B cell (primary cell): ENCODE results near the gene LONP2. TPM values are rescaled to one million over a fixed set of nuclear protein-coding genes. Genes with fewer than 3 reads are reported as not detected.

ENCODE experiments used
- ATAC-seq: fragments of 200-7000 bp; cut with Tn5 transposase; one replicate; pipeline ENCODE4 v1.10.0; 2021; ENCODE audit warnings: low read depth, mild to moderate bottlenecking, moderate number of reproducible peaks, moderate library complexity
- CTCF ChIA-PET: fragments of 350-600 bp; sonication (Branson Sonifier 250); formaldehyde crosslinking; loops from one replicate; lab custom pipeline; 2021; ENCODE audit warnings: antibody characterized with exemption, inconsistent platforms; lab: Charles Lee
- POLR2A ChIA-PET: fragments of 350-600 bp; sonication (Branson Sonifier 250); formaldehyde crosslinking; loops from one replicate; lab custom pipeline; 2021; ENCODE audit warnings: antibody characterized with exemption; lab: Charles Lee
- DNase-seq: peaks from one replicate; pipeline ENCODE4 v3.0.0; 2013
- H2AFZ ChIP-seq: 2 replicates; pipeline ENCODE4 v1.6.1; 2012; ENCODE audit warnings: mild to moderate bottlenecking, low read depth, low read length; ENCODE audit not compliant: insufficient read depth, poor library complexity, severe bottlenecking
- H3K27ac ChIP-seq, 2 donors: 1 replicate in 1 of 2; 2 replicates in 1 of 2; pipeline ENCODE4 v1.5.1; 2012 to 2013; ENCODE audit warnings: low read length in 2 of 2, mild to moderate bottlenecking in 2 of 2, moderate library complexity in 1 of 2
- H3K27me3 ChIP-seq, 4 experiments: fragments of 200-600 bp in 1 of 4; sonication (generic) in 1 of 4; replicated peaks in 1 of 4; 1 replicate in 2 of 4; 2 replicates in 2 of 4; pipeline versions ENCODE4 v1.6.1 to v1.7.0; 2013 to 2016; ENCODE audit warnings: low read length in 3 of 4, mild to moderate bottlenecking in 2 of 4, mixed read lengths in 1 of 4, moderate library complexity in 1 of 4; ENCODE audit not compliant: insufficient read depth in 4 of 4, control insufficient read depth in 3 of 4; ENCODE audit errors: control extremely low read depth in 1 of 4
- H3K36me3 ChIP-seq, 2 experiments: replicated peaks in 1 of 2; 1 replicate in 1 of 2; 2 replicates in 1 of 2; pipeline versions ENCODE4 v1.6.1 to v1.7.1; 2013; ENCODE audit warnings: low read length in 1 of 2; ENCODE audit not compliant: insufficient read depth in 2 of 2, control insufficient read depth in 1 of 2; ENCODE audit errors: control extremely low read depth in 1 of 2, extremely low read depth in 1 of 2
- H3K4me1 ChIP-seq, 2 donors: fragments of 200-600 bp in 1 of 2; sonication (generic) in 1 of 2; 1 replicate in 1 of 2; 2 replicates in 1 of 2; pipeline versions ENCODE4 v1.5.1 to v1.6.1; 2013 to 2017; ENCODE audit warnings: low read length in 2 of 2; ENCODE audit not compliant: control insufficient read depth in 2 of 2, insufficient read depth in 2 of 2
- H3K4me2 ChIP-seq: replicated peaks from 2 replicates; pipeline ENCODE3; 2012; ENCODE audit warnings: mild to moderate bottlenecking, low read depth, low read length; ENCODE audit not compliant: poor library complexity, severe bottlenecking
- H3K4me3 ChIP-seq, 5 experiments: fragments of 200-600 bp in 1 of 5; sonication (generic) in 1 of 5; 1 replicate in 3 of 5; 2 replicates in 2 of 5; pipeline versions ENCODE4 v1.5.1 to v1.7.0; 2011 to 2016; ENCODE audit warnings: low read length in 4 of 5, mild to moderate bottlenecking in 4 of 5, low read depth in 2 of 5, control low read depth in 1 of 5, moderate library complexity in 1 of 5; ENCODE audit not compliant: insufficient read depth in 1 of 5; ENCODE audit errors: control extremely low read depth in 1 of 5, extremely low read depth in 1 of 5
- H3K79me2 ChIP-seq: fragments of 200-600 bp; sonication (generic); one replicate; pipeline ENCODE4 v1.6.0; 2016; ENCODE audit warnings: low read length; ENCODE audit not compliant: control insufficient read depth, insufficient read depth
- H3K9ac ChIP-seq: fragments of 200-600 bp; sonication (generic); 2 replicates; pipeline ENCODE4 v1.6.1; 2017; ENCODE audit warnings: mild to moderate bottlenecking, low read length, moderate library complexity
- H3K9me3 ChIP-seq, 3 donors: one replicate each; pipeline versions ENCODE4 v1.6.1 to v1.7.1; 2013; ENCODE audit warnings: low read length in 2 of 3; ENCODE audit not compliant: control insufficient read depth in 2 of 3, insufficient read depth in 1 of 3; ENCODE audit errors: control extremely low read depth in 1 of 3
- H4K20me1 ChIP-seq: 2 replicates; pipeline ENCODE4 v1.6.0; 2012; ENCODE audit warnings: mild to moderate bottlenecking, low read length; ENCODE audit not compliant: insufficient read depth, control insufficient read depth, poor library complexity, severe bottlenecking
- H3K27ac Mint-ChIP-seq: one replicate; pipeline ENCODE4 v1.8.0; 2021; ENCODE audit warnings: mixed read lengths
- H3K27me3 Mint-ChIP-seq: one replicate; pipeline ENCODE4 v1.8.0; 2021; ENCODE audit warnings: mixed read lengths
- H3K4me1 Mint-ChIP-seq: one replicate; pipeline ENCODE4 v1.8.0; 2021; ENCODE audit warnings: mixed read lengths
- H3K4me3 Mint-ChIP-seq: one replicate; pipeline ENCODE4 v1.8.0; 2021; ENCODE audit warnings: mixed read lengths
- H3K9me3 Mint-ChIP-seq: one replicate; pipeline ENCODE4 v1.8.0; 2022; ENCODE audit warnings: mixed read lengths; ENCODE audit not compliant: insufficient read depth
- CTCF ChIP-seq: fragments of 200-600 bp; IDR thresholded peaks from one replicate; pipeline ENCODE4 v1.8.0; 2022; ENCODE audit warnings: antibody characterized with exemption, mild to moderate bottlenecking
- EZH2 ChIP-seq: IDR thresholded peaks from 2 replicates; pipeline ENCODE4 v1.6.1; 2012; ENCODE audit warnings: borderline replicate concordance, low read depth, mild to moderate bottlenecking, moderate library complexity, low read length; ENCODE audit not compliant: insufficient read depth, poor library complexity, severe bottlenecking
- WGBS: methylation state at CpG from one replicate; pipeline ENCODE4 v1.1.5; 2013; ENCODE audit warnings: missing lambda C conversion rate; ENCODE audit not compliant: insufficient coverage; 5-methylcytosine and 5-hydroxymethylcytosine counted together
- intact Hi-C: fragments of 100-400 bp; cut with micrococcal nuclease; formaldehyde crosslinking; loops from one replicate; pipeline ENCODE4 v1.10.0; 2022
- polyA plus RNA-seq: library from polyadenylated mRNA; depleted of rRNA; stranded (reverse); fragments of >200 nt; gene quantifications from 2 replicates; pipeline ENCODE4 v1.2.3, GENCODE V29; 2012
- total RNA-seq, 2 donors: library from RNA; stranded (reverse); fragments of 120-200 nt in 1 of 2; gene quantifications; 1 replicate in 1 of 2; 2 replicates in 1 of 2; pipeline versions ENCODE4 v1.2.3 to v1.2.4, GENCODE V29; 2013 to 2022

Gene LONP2
- total and polyA plus RNA-seq, 2 donors (not counting 1 experiment from before 2014, with no cell fraction given) = 39.3 to 84.2 TPM

- H3K79me2 ChIP-seq = peaks cover 11% of the 10 kb centered on the region
- Mint-ChIP-seq H3K4me3 (no peak overlapping the region), H3K4me1 (peaks cover 17% of the 10 kb centered on the region), H3K27ac (no peak overlapping the region), H3K27me3 (no peaks in the 10 kb centered on the region), H3K9me3 (peaks cover 13% of the 10 kb centered on the region)
- no peak overlapping the region for H2AFZ ChIP-seq
- no peak overlapping the region for H3K4me2 ChIP-seq
- ATAC-seq (no peak), DNase-seq (no peak)
- WGBS = no CpG with 5 or more reads among the region's 1 CpG
- H3K27me3 ChIP-seq = no peaks in the 10 kb centered on the region
- intact Hi-C loops = no loop called here
- H3K36me3 ChIP-seq = peaks cover 0 to 13% of the 10 kb centered on the region in 2 experiments
- H3K4me3 ChIP-seq = no peak overlapping the region
- no peak overlapping the region for H3K9ac ChIP-seq
- TF ChIP-seq CTCF (no peak), EZH2 (no peak)
- no peaks in the 10 kb centered on the region for H4K20me1 ChIP-seq
- ChIA-PET POLR2A (no interaction called here), CTCF (no interaction called here)
- H3K9me3 ChIP-seq = peaks cover 0 to 8% (median 6%) of the 10 kb centered on the region in 3 donors
- H3K4me1 ChIP-seq = peaks cover 18% of the 10 kb centered on the region in 2 donors
- no peak overlapping the region for H3K27ac ChIP-seq
Measured at GRCh38 chr16:48317026-48317425, 72.9 kb downstream of the LONP2 start.

GRCh38 chr16:48317614-48318315 lies 73.7 kb downstream of the LONP2 start:
- POLR2A ChIA-PET = interaction anchor here (0.6 kb wide), 1 partner anchor 48 kb away, joined by 8 read pairs; no protein-coding TSS in a partner anchor
- H3K36me3 ChIP-seq = peaks cover 0 to 14% of the 10 kb centered on the region in 2 experiments
- H3K4me2 ChIP-seq = peak overlapping the region; percentile 14
- peak overlapping the region; percentile 16 for H3K9ac ChIP-seq
- peak overlapping the region in 1 of 5 experiments; percentile 10 for H3K4me3 ChIP-seq
- peaks cover 18% of the 10 kb centered on the region in 2 donors for H3K4me1 ChIP-seq
- no peak overlapping the region for H3K27ac ChIP-seq
- H4K20me1 ChIP-seq = no peaks in the 10 kb centered on the region
- H3K79me2 ChIP-seq = peaks cover 4% of the 10 kb centered on the region
- H3K27ac Mint-ChIP-seq = peak overlapping the region; percentile 8
- WGBS = 0% methylated on average over 1 of the region's 2 CpGs
- peak overlapping the region; percentile 35 for H3K4me3 Mint-ChIP-seq
- peaks cover 0 to 1% (median under 1%) of the 10 kb centered on the region in 3 donors for H3K9me3 ChIP-seq
- no peaks in the 10 kb centered on the region for H3K27me3 ChIP-seq
- H3K4me1 Mint-ChIP-seq = peaks cover 17% of the 10 kb centered on the region
- peaks cover 6% of the 10 kb centered on the region for H3K9me3 Mint-ChIP-seq
- no peak overlapping the region for H2AFZ ChIP-seq
- intact Hi-C loops = no loop called here
- CTCF ChIA-PET = interaction anchor here (0.6 to 0.8 kb wide), 2 partner anchors 8 to 233 kb away, joined by 3 to 5 read pairs; no protein-coding TSS in a partner anchor
- TF ChIP-seq EZH2 (no peak), CTCF (no peak)
- no peaks in the 10 kb centered on the region for H3K27me3 Mint-ChIP-seq
- DNase-seq (no peak), ATAC-seq (no peak)
